ENCODE results near the gene NEU1. TPM values are rescaled to one million over a fixed set of nuclear protein-coding genes. Genes with fewer than 3 reads are reported as not detected.
A peak's percentile ranks its signal among the peaks of the same experiment; 100 is the strongest.

NEU1 gene
- polyA plus RNA-seq, 1 donor from 2014 or later: 40.9 TPM

DNA sequence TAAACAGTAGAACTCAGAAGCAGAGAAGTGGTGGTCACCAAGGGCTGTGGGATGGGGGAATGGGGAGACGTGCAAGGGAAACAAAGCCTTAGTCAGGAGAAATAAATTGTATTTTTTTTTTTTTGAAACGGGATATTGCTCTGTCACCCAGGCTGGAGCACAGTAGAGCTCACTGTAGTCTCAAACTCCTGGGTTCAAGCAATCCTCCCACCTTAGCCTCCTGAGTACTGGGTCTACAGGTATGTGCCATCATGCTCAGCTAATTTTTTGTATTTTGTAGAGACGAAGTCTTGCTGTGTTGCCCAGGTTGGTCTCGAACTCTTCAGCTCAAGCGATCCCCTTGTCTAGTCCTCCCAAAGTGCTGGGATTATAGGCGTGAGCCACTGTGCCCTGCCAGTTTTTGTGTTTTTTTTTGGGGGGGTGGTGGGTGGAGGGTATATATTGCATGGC lies 31.7 kb downstream of the NEU1 start:
- Histone ChIP-seq H3K4me2 (ENCODE audit: low read length) (peak overlapping the region; percentile 62), H3K4me3 (ENCODE audit: low read length) (peak overlapping the region; percentile 72), H3K9me3 (ENCODE audit: low read length) (no peaks in the 10 kb centered on the region), H4K20me1 (ENCODE audit: insufficient read depth) (no peaks in the 10 kb centered on the region), H3K9ac (ENCODE audit: low read length) (peak overlapping the region; percentile 62), H3K36me3 (ENCODE audit: insufficient read depth, low read length) (no peaks in the 10 kb centered on the region), H3K27ac (ENCODE audit: low read length) (no peak overlapping the region), H2AFZ (ENCODE audit: low read depth, low read length) (no peak overlapping the region), H3F3A (ENCODE audit: insufficient read depth, low read length, poor library complexity, severe bottlenecking) (peaks cover 3% of the 10 kb centered on the region), H3K79me2 (replicated peaks; ENCODE audit: insufficient read depth, low read length) (peaks cover 38% of the 10 kb centered on the region), H3K9me2 (ENCODE audit: insufficient read depth, low read length) (no peaks in the 10 kb centered on the region), H3K27me3 (ENCODE audit: insufficient read depth, low read depth, low read length) (no peaks in the 10 kb centered on the region)
- TF ChIP-seq POLR2AphosphoS5 (IDR thresholded peaks at IDR 0.05): no peak
- TF ChIP-seq, protein P1, sequence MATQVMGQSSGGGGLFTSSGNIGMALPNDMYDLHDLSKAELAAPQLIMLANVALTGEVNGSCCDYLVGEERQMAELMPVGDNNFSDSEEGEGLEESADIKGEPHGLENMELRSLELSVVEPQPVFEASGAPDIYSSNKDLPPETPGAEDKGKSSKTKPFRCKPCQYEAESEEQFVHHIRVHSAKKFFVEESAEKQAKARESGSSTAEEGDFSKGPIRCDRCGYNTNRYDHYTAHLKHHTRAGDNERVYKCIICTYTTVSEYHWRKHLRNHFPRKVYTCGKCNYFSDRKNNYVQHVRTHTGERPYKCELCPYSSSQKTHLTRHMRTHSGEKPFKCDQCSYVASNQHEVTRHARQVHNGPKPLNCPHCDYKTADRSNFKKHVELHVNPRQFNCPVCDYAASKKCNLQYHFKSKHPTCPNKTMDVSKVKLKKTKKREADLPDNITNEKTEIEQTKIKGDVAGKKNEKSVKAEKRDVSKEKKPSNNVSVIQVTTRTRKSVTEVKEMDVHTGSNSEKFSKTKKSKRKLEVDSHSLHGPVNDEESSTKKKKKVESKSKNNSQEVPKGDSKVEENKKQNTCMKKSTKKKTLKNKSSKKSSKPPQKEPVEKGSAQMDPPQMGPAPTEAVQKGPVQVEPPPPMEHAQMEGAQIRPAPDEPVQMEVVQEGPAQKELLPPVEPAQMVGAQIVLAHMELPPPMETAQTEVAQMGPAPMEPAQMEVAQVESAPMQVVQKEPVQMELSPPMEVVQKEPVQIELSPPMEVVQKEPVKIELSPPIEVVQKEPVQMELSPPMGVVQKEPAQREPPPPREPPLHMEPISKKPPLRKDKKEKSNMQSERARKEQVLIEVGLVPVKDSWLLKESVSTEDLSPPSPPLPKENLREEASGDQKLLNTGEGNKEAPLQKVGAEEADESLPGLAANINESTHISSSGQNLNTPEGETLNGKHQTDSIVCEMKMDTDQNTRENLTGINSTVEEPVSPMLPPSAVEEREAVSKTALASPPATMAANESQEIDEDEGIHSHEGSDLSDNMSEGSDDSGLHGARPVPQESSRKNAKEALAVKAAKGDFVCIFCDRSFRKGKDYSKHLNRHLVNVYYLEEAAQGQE (IDR thresholded peaks at IDR 0.05; ENCODE audit: borderline replicate concordance): no peak
- TF ChIP-seq TAF1 (IDR thresholded peaks at IDR 0.05; ENCODE audit: low read depth): no peak
- no peak for TF ChIP-seq CTCF (IDR thresholded peaks at IDR 0.05; ENCODE audit: poor library complexity, severe bottlenecking)
- TF ChIP-seq SMC3 (conservative IDR thresholded peaks at IDR 0.05; ENCODE audit: poor library complexity): no peak
- TF ChIP-seq RAD21 (conservative IDR thresholded peaks at IDR 0.05): no peak
- TF ChIP-seq EP300 (conservative IDR thresholded peaks at IDR 0.05; ENCODE audit: poor library complexity, severe bottlenecking): no peak
- TF ChIP-seq EZH2 (IDR thresholded peaks at IDR 0.05; ENCODE audit: borderline replicate concordance, insufficient read depth, low read length, poor library complexity, severe bottlenecking): no peak
- no peak for TF ChIP-seq MXI1 (conservative IDR thresholded peaks at IDR 0.05; ENCODE audit: poor library complexity, severe bottlenecking)

DNA sequence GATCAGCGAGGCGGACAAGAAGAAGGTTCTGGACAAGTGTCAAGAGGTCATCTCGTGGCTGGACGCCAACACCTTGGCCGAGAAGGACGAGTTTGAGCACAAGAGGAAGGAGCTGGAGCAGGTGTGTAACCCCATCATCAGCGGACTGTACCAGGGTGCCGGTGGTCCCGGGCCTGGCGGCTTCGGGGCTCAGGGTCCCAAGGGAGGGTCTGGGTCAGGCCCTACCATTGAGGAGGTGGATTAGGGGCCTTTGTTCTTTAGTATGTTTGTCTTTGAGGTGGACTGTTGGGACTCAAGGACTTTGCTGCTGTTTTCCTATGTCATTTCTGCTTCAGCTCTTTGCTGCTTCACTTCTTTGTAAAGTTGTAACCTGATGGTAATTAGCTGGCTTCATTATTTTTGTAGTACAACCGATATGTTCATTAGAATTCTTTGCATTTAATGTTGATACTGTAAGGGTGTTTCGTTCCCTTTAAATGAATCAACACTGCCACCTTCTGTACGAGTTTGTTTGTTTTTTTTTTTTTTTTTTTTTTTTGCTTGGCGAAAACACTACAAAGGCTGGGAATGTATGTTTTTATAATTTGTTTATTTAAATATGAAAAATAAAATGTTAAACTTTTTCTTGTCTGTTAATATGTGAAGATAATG lies 32.9 kb downstream of the NEU1 start:
- peaks cover 26% of the 10 kb centered on the region for H3K79me2 ChIP-seq (replicated peaks; ENCODE audit: insufficient read depth, low read length)
- peak; percentile 41 for TF ChIP-seq MXI1 (conservative IDR thresholded peaks at IDR 0.05; ENCODE audit: poor library complexity, severe bottlenecking)
- no peak for TF ChIP-seq TAF1 (IDR thresholded peaks at IDR 0.05; ENCODE audit: low read depth)
- TF ChIP-seq EP300 (conservative IDR thresholded peaks at IDR 0.05; ENCODE audit: poor library complexity, severe bottlenecking): no peak
- TF ChIP-seq RAD21 (conservative IDR thresholded peaks at IDR 0.05): peak; percentile 78
- peak; percentile 78 for TF ChIP-seq CTCF (IDR thresholded peaks at IDR 0.05; ENCODE audit: poor library complexity, severe bottlenecking)
- TF ChIP-seq, protein P1 (IDR thresholded peaks at IDR 0.05; ENCODE audit: borderline replicate concordance): no peak
- no peak for TF ChIP-seq EZH2 (IDR thresholded peaks at IDR 0.05; ENCODE audit: borderline replicate concordance, insufficient read depth, low read length, poor library complexity, severe bottlenecking)
- peak; percentile 79 for TF ChIP-seq SMC3 (conservative IDR thresholded peaks at IDR 0.05; ENCODE audit: poor library complexity)
- TF ChIP-seq POLR2AphosphoS5 (IDR thresholded peaks at IDR 0.05): no peak

More for the DNA sequence above, 32.9 kb downstream of the NEU1 start:
- peaks cover 3% of the 10 kb centered on the region for H3F3A ChIP-seq (ENCODE audit: insufficient read depth, low read length, poor library complexity, severe bottlenecking)
- no peaks in the 10 kb centered on the region for H3K9me2 ChIP-seq (ENCODE audit: insufficient read depth, low read length)
- H3K4me3 ChIP-seq (ENCODE audit: low read length): peak overlapping the region; percentile 72
- H2AFZ ChIP-seq (ENCODE audit: low read depth, low read length): peak overlapping the region; percentile 51
- H3K27me3 ChIP-seq (ENCODE audit: insufficient read depth, low read depth, low read length): no peaks in the 10 kb centered on the region
- H3K4me2 ChIP-seq (ENCODE audit: low read length): peak overlapping the region; percentile 84
- no peaks in the 10 kb centered on the region for H3K9me3 ChIP-seq (ENCODE audit: low read length)
- no peaks in the 10 kb centered on the region for H3K36me3 ChIP-seq (ENCODE audit: insufficient read depth, low read length)
- H3K27ac ChIP-seq (ENCODE audit: low read length): peak overlapping the region; percentile 49
- H3K9ac ChIP-seq (ENCODE audit: low read length): peak overlapping the region; percentile 62
- H4K20me1 ChIP-seq (ENCODE audit: insufficient read depth): no peaks in the 10 kb centered on the region

Data from neural cell (in vitro differentiated cells).